HEK293T (cell line): ENCODE results near the gene MRPL51.

Experiments used
- ARNT ChIP-seq: fragments of 450-650 bp; IDR thresholded peaks from 2 replicates; pipeline ENCODE4 v1.6.1; 2017; ENCODE audit warnings: mild to moderate bottlenecking
- BHLHE40 ChIP-seq: fragments of 450-650 bp; IDR thresholded peaks from 2 replicates; pipeline ENCODE4 v1.6.1; 2016; ENCODE audit warnings: mild to moderate bottlenecking, moderate library complexity, borderline replicate concordance
- CTBP1 ChIP-seq: fragments of 450-650 bp; IDR thresholded peaks from 2 replicates; pipeline ENCODE4 v1.6.1; 2016; ENCODE audit warnings: borderline replicate concordance
- ELF4 ChIP-seq: fragments of 450-650 bp; IDR thresholded peaks from 2 replicates; pipeline ENCODE4 v1.6.1; 2017; ENCODE audit warnings: antibody characterized with exemption
- FOXA1 ChIP-seq: fragments of 450-650 bp; IDR thresholded peaks from 2 replicates; pipeline ENCODE4 v1.6.1; 2016; ENCODE audit warnings: mild to moderate bottlenecking
- FOXM1 ChIP-seq: fragments of 450-650 bp; IDR thresholded peaks from 2 replicates; pipeline ENCODE4 v1.6.1; 2017; ENCODE audit warnings: mild to moderate bottlenecking, borderline replicate concordance
- SUZ12 ChIP-seq: fragments of 450-650 bp; IDR thresholded peaks from 2 replicates; pipeline ENCODE4 v1.6.1; 2016; ENCODE audit warnings: mild to moderate bottlenecking
- TF ChIP-seq, protein P1 (sequence below): fragments of 450-650 bp; IDR thresholded peaks from 2 replicates; pipeline ENCODE4 v1.6.1; 2016

DNA sequence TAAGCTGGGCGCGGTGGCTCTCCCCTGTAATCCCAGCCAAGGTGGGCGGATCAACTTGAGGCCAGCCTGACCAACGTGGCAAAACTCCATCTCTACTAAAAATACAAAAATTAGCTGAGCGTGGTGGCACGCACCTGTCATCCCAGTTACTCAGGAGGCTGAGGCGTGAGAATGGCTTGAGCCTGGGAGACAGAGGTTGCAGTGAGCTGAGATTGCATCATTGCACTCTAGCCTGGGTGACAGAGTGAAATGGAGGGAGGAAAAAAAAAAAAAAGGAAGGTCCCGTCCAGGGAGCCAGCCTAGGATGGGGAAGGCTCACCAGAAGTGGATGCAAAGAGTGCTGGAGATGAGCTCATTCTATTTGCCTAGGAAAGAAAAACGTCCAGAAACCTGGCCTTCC lies 50.2 kb downstream of the MRPL51 start:
- TF ChIP-seq BHLHE40 (no peak), FOXM1 (no peak), CTBP1 (no peak), ELF4 (no peak), FOXA1 (no peak), ARNT (no peak), SUZ12 (no peak)
- TF ChIP-seq, protein P1, sequence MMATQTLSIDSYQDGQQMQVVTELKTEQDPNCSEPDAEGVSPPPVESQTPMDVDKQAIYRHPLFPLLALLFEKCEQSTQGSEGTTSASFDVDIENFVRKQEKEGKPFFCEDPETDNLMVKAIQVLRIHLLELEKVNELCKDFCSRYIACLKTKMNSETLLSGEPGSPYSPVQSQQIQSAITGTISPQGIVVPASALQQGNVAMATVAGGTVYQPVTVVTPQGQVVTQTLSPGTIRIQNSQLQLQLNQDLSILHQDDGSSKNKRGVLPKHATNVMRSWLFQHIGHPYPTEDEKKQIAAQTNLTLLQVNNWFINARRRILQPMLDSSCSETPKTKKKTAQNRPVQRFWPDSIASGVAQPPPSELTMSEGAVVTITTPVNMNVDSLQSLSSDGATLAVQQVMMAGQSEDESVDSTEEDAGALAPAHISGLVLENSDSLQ = no peak
